B cell (primary cell): ENCODE measurements around the gene NOL6. TPM values are rescaled to one million over a fixed set of nuclear protein-coding genes. Genes with fewer than 3 reads are reported as not detected.

Source experiments
- ATAC-seq: fragments of 200-7000 bp; cut with Tn5 transposase; one replicate; pipeline ENCODE4 v1.10.0; 2021; ENCODE audit warnings: low read depth, mild to moderate bottlenecking, moderate number of reproducible peaks, moderate library complexity
- CTCF ChIA-PET: fragments of 350-600 bp; sonication (Branson Sonifier 250); formaldehyde crosslinking; loops from one replicate; lab custom pipeline; 2021; ENCODE audit warnings: antibody characterized with exemption, inconsistent platforms; lab: Charles Lee
- POLR2A ChIA-PET: fragments of 350-600 bp; sonication (Branson Sonifier 250); formaldehyde crosslinking; loops from one replicate; lab custom pipeline; 2021; ENCODE audit warnings: antibody characterized with exemption; lab: Charles Lee
- DNase-seq: peaks from one replicate; pipeline ENCODE4 v3.0.0; 2013
- H2AFZ ChIP-seq: 2 replicates; pipeline ENCODE4 v1.6.1; 2012; ENCODE audit warnings: mild to moderate bottlenecking, low read depth, low read length; ENCODE audit not compliant: insufficient read depth, poor library complexity, severe bottlenecking
- H3K27ac ChIP-seq, 2 donors: 1 replicate in 1 of 2; 2 replicates in 1 of 2; pipeline ENCODE4 v1.5.1; 2012 to 2013; ENCODE audit warnings: low read length in 2 of 2, mild to moderate bottlenecking in 2 of 2, moderate library complexity in 1 of 2
- H3K27me3 ChIP-seq, 4 experiments: fragments of 200-600 bp in 1 of 4; sonication (generic) in 1 of 4; replicated peaks in 1 of 4; 1 replicate in 2 of 4; 2 replicates in 2 of 4; pipeline versions ENCODE4 v1.6.1 to v1.7.0; 2013 to 2016; ENCODE audit warnings: low read length in 3 of 4, mild to moderate bottlenecking in 2 of 4, mixed read lengths in 1 of 4, moderate library complexity in 1 of 4; ENCODE audit not compliant: insufficient read depth in 4 of 4, control insufficient read depth in 3 of 4; ENCODE audit errors: control extremely low read depth in 1 of 4
- H3K36me3 ChIP-seq, 2 experiments: replicated peaks in 1 of 2; 1 replicate in 1 of 2; 2 replicates in 1 of 2; pipeline versions ENCODE4 v1.6.1 to v1.7.1; 2013; ENCODE audit warnings: low read length in 1 of 2; ENCODE audit not compliant: insufficient read depth in 2 of 2, control insufficient read depth in 1 of 2; ENCODE audit errors: control extremely low read depth in 1 of 2, extremely low read depth in 1 of 2
- H3K4me1 ChIP-seq, 2 donors: fragments of 200-600 bp in 1 of 2; sonication (generic) in 1 of 2; 1 replicate in 1 of 2; 2 replicates in 1 of 2; pipeline versions ENCODE4 v1.5.1 to v1.6.1; 2013 to 2017; ENCODE audit warnings: low read length in 2 of 2; ENCODE audit not compliant: control insufficient read depth in 2 of 2, insufficient read depth in 2 of 2
- H3K4me2 ChIP-seq: replicated peaks from 2 replicates; pipeline ENCODE3; 2012; ENCODE audit warnings: mild to moderate bottlenecking, low read depth, low read length; ENCODE audit not compliant: poor library complexity, severe bottlenecking
- H3K4me3 ChIP-seq, 5 experiments: fragments of 200-600 bp in 1 of 5; sonication (generic) in 1 of 5; 1 replicate in 3 of 5; 2 replicates in 2 of 5; pipeline versions ENCODE4 v1.5.1 to v1.7.0; 2011 to 2016; ENCODE audit warnings: low read length in 4 of 5, mild to moderate bottlenecking in 4 of 5, low read depth in 2 of 5, control low read depth in 1 of 5, moderate library complexity in 1 of 5; ENCODE audit not compliant: insufficient read depth in 1 of 5; ENCODE audit errors: control extremely low read depth in 1 of 5, extremely low read depth in 1 of 5
- H3K79me2 ChIP-seq: fragments of 200-600 bp; sonication (generic); one replicate; pipeline ENCODE4 v1.6.0; 2016; ENCODE audit warnings: low read length; ENCODE audit not compliant: control insufficient read depth, insufficient read depth
- H3K9ac ChIP-seq: fragments of 200-600 bp; sonication (generic); 2 replicates; pipeline ENCODE4 v1.6.1; 2017; ENCODE audit warnings: mild to moderate bottlenecking, low read length, moderate library complexity
- H3K9me3 ChIP-seq, 3 donors: one replicate each; pipeline versions ENCODE4 v1.6.1 to v1.7.1; 2013; ENCODE audit warnings: low read length in 2 of 3; ENCODE audit not compliant: control insufficient read depth in 2 of 3, insufficient read depth in 1 of 3; ENCODE audit errors: control extremely low read depth in 1 of 3
- H4K20me1 ChIP-seq: 2 replicates; pipeline ENCODE4 v1.6.0; 2012; ENCODE audit warnings: mild to moderate bottlenecking, low read length; ENCODE audit not compliant: insufficient read depth, control insufficient read depth, poor library complexity, severe bottlenecking
- H3K27ac Mint-ChIP-seq: one replicate; pipeline ENCODE4 v1.8.0; 2021; ENCODE audit warnings: mixed read lengths
- H3K27me3 Mint-ChIP-seq: one replicate; pipeline ENCODE4 v1.8.0; 2021; ENCODE audit warnings: mixed read lengths
- H3K4me1 Mint-ChIP-seq: one replicate; pipeline ENCODE4 v1.8.0; 2021; ENCODE audit warnings: mixed read lengths
- H3K4me3 Mint-ChIP-seq: one replicate; pipeline ENCODE4 v1.8.0; 2021; ENCODE audit warnings: mixed read lengths
- H3K9me3 Mint-ChIP-seq: one replicate; pipeline ENCODE4 v1.8.0; 2022; ENCODE audit warnings: mixed read lengths; ENCODE audit not compliant: insufficient read depth
- CTCF ChIP-seq: fragments of 200-600 bp; IDR thresholded peaks from one replicate; pipeline ENCODE4 v1.8.0; 2022; ENCODE audit warnings: antibody characterized with exemption, mild to moderate bottlenecking
- EZH2 ChIP-seq: IDR thresholded peaks from 2 replicates; pipeline ENCODE4 v1.6.1; 2012; ENCODE audit warnings: borderline replicate concordance, low read depth, mild to moderate bottlenecking, moderate library complexity, low read length; ENCODE audit not compliant: insufficient read depth, poor library complexity, severe bottlenecking
- WGBS: methylation state at CpG from one replicate; pipeline ENCODE4 v1.1.5; 2013; ENCODE audit warnings: missing lambda C conversion rate; ENCODE audit not compliant: insufficient coverage; 5-methylcytosine and 5-hydroxymethylcytosine counted together
- intact Hi-C: fragments of 100-400 bp; cut with micrococcal nuclease; formaldehyde crosslinking; loops from one replicate; pipeline ENCODE4 v1.10.0; 2022
- polyA plus RNA-seq: library from polyadenylated mRNA; depleted of rRNA; stranded (reverse); fragments of >200 nt; gene quantifications from 2 replicates; pipeline ENCODE4 v1.2.3, GENCODE V29; 2012
- total RNA-seq, 2 donors: library from RNA; stranded (reverse); fragments of 120-200 nt in 1 of 2; gene quantifications; 1 replicate in 1 of 2; 2 replicates in 1 of 2; pipeline versions ENCODE4 v1.2.3 to v1.2.4, GENCODE V29; 2013 to 2022

NOL6 gene
- total and polyA plus RNA-seq, 2 donors (not counting 1 experiment from before 2014, with no cell fraction given): 31.8 to 40.1 TPM

GRCh38 chr9:33435821-33436277 is 37.9 kb downstream of the NOL6 start:
- CTCF ChIA-PET: interaction anchor here (1.3 kb wide), 1 partner anchor 60 kb away, joined by 3 read pairs; no protein-coding TSS in a partner anchor
- intact Hi-C loops: no loop called here

More at GRCh38 chr9:33435821-33436277, 37.9 kb downstream of the NOL6 start:
- H3K9me3 ChIP-seq: no peaks in the 10 kb centered on the region
- no peaks in the 10 kb centered on the region for H3K79me2 ChIP-seq
- Mint-ChIP-seq H3K9me3 (no peaks in the 10 kb centered on the region), H3K4me3 (no peak overlapping the region), H3K4me1 (peaks cover 4% of the 10 kb centered on the region), H3K27me3 (peaks cover 5% of the 10 kb centered on the region), H3K27ac (no peak overlapping the region)
- no peaks in the 10 kb centered on the region for H3K36me3 ChIP-seq
- peaks cover 0 to 3% (median 0%) of the 10 kb centered on the region in 4 experiments for H3K27me3 ChIP-seq
- DNase-seq (no peak), ATAC-seq (no peak)
- H3K27ac ChIP-seq: no peak overlapping the region
- H4K20me1 ChIP-seq: no peaks in the 10 kb centered on the region
- no peak for TF ChIP-seq CTCF
- TF ChIP-seq EZH2: no peak
- H3K4me3 ChIP-seq: no peak overlapping the region
- POLR2A ChIA-PET: no interaction called here
- no peak overlapping the region for H2AFZ ChIP-seq
- H3K4me2 ChIP-seq: no peak overlapping the region
- WGBS: 96% methylated on average over 2 of the region's 8 CpGs
- H3K4me1 ChIP-seq: peaks cover 0 to 5% of the 10 kb centered on the region in 2 donors
- no peak overlapping the region for H3K9ac ChIP-seq
